Islet precursor cell (in vitro differentiated cells): ENCODE data around the gene MBD2.
"Not testable (repeated sequence)": the region's sequence is repeated elsewhere in the genome, so short reads cannot be mapped to it uniquely, and the experiment has no call there.

Experiments used
- DNase-seq: peaks from one replicate; pipeline ENCODE4 v3.0.0-alpha.2; 2018

Gene MBD2

DNA sequence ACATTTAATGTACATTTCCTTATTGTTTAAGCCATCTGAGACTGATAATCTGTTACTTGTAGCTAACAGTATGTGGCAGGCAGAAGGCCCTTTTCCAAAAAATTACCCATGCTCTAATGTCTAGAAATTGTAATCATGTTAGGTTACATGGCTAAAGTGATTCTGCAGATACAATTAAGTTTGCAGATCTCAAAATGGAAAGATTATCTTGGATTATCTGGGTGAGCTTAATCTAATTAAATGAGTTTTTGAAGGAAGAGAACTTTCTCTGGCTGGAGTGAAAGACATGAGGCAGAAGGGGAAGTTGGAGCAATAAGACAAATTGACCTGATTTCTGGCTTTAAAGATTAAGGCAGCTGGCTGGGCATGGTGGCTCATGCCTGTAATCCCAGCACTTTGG is 76.3 kb downstream of the MBD2 start:
- DNase-seq, result no peak

DNA sequence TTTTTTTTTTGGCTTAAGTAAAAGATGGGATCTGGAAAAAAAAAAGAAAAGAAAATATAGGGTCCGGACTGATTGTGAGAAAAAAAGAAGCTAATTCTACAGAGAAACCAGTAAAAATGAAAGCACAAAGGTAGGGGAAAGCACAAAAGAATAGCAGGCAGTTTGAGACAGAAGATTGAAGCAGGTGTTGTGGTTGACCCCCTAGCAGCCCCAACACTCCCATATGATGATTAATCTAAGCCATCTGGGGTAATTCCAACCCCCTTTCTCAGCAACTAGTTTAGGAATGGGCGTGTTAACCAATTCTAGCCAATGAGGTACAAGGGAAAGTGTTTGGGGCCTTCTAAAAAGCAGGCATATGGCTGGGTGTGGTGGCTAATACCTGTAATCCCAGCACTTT is 77.0 kb downstream of the MBD2 start:
- DNase-seq, result no peak

DNA sequence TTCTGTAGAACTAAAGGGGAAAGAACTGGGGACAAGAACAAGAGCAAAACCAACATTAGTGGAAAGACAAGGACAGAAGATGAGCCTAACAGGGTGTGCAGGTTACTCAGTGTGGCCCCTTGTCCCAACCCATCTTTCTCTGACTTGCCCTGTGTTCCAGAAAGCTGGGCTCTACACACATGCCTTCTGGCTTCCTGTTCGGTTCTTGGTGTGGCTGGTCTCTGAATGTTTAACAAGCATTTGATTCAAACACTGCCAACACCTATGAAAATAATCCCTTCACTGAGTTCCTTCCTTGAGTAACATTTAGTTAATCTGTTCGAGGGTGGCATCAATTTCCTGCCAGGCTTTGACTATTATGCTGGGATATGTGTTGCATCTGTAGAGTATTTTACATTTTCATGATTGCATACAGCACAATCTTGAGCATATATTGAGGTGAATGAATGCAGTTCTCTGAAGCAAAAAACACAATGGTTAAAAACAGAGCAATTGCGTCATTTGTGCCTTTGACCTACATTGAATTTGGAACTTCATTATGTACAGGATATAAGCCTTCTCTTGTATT is 83.3 kb downstream of the MBD2 start:
- no peak for DNase-seq

DNA sequence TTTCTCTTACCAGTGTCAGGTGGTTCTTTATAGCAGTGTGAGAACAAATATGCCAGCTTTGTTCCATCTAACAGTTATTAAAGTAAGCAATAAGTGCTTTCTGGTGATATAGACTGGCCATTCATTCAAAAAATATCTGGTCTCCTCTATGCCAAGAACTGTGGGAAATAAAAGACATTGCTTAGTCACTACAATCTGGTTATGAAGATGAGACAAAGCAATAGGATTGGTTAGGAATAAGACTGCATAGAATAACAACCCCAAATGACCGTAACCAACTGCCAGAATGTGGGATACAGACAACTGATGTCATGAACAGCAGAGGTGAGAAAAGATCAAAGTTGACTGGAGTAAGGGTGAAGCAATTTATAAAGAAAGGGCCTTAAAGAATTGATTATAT is 83.8 kb downstream of the MBD2 start:
- DNase-seq, result no peak

DNA sequence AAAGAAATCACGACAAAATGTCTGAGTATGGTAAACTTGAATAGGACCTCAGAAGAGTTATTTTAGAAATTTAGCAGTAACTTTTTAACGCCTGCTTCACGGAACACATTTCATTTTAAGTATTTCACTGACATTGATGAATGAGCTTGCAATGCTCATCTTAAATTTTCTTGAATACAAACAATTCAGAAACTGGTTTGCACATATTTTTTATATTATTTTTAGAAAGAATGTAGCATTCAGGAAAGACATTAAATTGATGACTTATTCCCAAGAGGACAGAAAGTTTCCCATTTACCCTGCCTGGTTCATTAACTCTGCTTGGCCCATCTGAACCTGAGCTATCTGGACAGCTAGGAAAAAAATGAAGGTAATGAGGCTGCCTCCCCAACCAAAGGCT is 89.3 kb downstream of the MBD2 start:
- no peak for DNase-seq

DNA sequence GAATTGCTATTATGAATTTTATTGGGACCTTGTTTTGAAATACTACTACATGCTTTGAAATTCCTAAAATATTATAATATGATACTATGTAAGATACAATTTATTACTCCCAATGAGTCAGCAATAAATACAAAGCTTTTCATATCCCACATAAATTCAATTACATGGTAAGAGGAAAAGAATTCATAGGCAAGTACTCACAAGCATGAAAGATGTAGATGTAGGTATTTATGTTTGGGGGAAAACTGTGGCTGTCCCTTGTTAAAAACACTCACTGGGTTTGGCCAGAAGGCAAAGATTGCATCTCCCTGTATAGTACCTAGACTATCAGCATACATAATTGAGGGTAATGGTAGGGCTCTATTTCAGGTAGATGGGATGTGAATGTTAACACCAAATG is 90.4 kb downstream of the MBD2 start:
- no peak for DNase-seq

DNA sequence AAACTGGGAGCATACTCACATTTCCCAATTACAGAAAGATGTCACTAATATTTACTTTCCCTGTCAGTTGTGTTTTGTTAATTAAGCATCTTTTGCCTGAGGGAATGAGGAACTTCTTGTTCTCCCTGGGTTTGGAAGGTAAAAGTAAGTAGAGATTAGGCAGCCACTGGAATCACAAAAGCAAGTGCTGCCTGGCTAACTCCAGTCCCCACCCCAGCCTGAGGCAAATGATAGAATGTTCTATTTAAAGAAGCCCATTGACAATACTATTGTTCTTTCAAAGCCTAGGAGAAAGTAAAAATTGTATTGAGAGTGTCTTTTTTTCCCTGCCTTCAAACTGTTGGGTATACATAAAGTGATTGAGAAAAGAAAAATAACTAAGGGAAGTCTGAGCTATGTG is 93.8 kb downstream of the MBD2 start:
- DNase-seq, result no peak

DNA sequence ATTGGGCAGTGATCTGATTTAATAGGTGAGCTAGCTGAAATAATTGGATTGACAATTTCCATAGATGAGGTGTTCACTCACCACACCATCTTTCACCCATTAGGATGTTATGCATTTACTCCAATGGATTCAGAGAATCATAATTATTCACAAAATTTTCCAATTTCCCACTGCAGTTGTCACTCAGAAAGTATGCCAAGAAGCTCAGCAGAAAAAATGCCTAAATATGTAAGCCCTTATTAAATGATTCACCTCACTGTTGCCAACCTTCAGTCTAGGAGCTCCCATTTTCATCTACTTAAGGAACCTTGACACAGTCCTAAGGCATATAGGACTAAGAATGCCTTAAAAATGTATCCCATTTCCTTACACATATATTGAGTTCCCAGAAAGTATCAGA is 94.3 kb downstream of the MBD2 start:
- no peak for DNase-seq

DNA sequence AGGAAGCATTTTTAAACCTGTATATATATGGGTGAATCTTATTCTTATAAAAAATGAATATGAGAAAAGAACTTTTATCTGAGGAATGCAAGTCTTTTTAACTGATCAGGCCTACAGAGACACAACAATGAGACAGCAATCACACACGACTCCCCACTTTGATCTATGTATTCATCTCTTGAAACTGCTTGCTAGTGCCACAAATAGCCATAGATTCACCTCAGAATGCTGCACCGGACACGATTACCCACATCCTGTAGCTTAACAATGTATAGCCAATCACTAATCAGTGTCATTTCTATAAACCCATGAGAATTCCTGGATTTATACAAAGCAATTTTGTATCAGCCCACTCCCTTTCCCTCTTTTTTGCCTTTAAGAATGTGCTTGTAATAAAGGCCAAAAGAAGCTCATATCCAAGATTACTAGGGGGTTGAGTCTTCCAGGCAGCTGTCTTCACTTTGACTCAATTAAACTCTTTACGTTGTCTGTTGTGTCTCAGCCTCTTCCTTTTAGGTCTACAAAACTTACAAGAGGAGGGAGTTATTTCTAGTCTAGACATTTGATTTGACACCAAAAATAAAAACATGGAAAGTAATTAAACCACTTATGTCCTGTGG is 94.9 kb downstream of the MBD2 start:
- no peak for DNase-seq

DNA sequence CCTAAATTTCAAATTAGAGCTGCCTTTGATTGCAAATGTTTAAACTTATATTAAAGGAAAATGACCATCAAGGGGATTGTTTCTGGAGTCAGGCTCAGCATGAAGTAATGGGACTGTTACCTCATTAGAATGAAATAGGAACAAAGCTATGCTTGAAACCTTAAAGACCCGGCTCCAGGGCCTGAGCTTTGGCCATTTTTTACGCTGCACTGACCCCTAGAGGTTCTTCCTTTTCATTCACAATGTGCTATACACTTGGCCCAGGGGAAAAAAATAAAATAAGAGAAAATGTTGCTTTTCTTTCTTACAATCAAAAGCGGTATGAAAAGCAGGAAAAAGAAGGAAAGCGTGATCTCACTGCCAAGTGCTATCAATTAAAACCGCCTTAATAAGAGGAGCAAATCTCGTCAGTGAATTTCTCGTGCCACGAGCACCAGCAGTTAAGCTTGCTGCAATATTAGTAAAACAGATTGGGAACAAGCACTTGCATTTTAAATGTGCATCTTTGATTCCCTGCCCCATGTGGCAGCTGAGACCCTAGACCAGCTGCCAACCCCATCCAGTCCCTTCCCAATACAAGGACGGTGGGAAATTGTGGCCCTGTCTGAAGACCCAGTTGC is 96.6 kb downstream of the MBD2 start:
- peak; percentile 71 for DNase-seq

DNA sequence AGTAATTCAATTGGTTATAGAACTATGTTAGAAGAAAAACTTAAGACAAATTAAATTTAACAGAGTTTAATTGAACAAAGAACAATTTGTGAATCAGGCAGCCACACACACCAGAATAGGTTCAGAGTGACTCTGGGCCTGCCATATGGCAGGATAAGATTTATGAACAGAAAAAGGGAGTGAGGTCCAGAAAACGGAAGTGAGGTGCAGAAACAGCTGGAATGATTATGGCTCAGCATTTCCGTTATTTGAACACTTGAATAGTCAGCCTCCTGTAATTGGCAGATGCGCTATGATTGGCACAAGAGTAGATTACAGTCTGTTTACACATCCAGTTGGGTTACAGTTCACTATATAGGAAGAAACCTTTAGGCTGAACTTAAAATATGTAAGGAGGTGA is 99.0 kb downstream of the MBD2 start:
- no peak for DNase-seq

DNA sequence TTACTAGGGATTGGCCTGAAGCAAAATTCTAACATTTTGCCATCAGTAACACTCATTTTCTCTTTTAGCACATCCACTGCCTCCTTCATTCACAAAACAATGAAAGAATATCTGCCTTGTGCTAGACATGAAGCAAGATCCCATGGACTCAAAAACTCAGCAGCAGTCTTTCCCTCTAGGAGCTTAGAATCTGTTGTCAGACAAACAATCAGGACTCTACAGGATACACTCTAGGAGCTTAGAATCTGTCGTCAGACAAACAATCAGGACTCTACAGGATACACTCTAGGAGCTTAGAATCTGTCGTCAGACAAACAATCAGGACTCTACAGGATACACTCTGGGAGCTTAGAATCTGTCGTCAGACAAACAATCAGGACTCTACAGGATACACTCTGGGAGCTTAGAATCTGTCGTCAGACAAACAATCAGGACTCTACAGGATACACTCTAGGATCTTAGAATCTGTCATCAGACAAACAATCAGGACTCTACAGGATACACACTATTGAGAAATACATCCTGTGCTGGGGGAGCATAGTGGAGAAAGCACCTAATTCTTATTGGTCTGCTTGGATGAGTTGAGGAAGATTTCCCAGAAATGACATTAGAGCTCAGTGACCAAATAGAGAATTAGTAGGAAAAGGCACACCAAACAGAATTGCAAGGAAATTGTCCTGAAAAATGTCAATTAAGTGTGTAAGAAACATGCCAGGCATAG is 100.6 kb downstream of the MBD2 start:
- DNase-seq, result not testable (repeated sequence)

DNA sequence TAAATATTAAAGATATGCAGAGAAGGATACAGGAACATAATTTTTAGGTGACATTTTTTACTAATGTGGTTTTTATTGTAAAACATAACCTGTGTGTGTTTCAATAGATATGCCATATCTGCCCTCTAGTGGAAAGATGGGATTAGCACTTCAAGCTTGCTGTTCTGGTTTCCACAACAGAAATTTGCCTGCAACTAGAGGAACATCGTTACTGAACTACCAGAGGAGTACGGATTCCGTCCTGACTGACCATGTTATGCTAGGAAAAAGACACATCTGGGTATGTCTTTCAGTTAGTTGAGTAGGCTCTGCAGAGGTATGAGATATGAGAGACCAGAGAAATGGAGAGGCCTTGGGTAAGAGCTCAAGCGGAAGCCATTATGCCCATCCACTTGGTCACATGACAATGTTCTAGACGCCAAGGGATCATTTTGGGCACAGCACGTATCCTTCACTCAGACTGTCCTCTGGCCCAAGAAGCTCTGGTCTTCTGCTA is 104.9 kb downstream of the MBD2 start:
- no peak for DNase-seq

DNA sequence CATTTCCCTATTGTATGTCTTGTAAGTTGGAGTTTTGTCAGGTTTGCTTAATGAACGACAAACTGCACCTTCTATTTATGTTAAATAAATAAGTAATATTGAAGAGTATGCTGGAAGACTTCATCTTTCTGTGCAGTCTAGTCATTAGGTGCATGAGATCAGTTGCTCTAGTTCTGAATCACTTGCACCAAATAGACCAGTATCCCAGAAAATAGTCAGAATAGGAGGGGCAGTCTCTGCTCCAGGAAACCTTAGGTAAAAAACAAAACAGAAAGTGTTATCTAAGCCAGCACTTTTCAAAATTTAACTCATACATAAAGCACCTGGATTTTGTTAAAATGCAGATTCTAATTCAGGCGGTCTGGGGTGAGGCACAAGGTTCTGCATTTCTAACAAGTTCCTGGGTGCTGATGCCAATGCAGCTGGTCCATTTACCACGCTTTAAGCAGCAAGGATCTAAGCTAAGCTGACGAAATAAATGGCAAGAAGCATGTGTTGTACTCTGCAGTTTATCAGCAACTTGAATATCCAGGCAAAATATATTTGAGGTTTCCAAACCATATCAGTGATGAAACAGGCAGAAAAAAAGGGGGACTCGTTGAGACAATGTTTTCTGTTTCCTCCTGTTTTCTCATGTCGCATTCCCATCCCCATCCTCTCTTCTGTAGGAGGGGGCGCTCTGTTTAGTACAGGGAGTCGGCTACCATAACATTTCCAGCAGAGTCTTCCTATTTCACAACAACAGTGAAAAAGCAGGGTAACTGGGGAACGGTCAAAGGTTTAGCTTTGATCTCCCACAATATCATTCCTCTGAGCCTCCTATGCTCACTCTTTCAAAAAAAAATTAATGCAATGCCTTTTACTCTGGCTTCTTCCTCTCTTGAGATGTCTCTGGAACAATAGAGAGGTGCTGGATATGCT is 106.4 kb downstream of the MBD2 start:
- no peak for DNase-seq

DNA sequence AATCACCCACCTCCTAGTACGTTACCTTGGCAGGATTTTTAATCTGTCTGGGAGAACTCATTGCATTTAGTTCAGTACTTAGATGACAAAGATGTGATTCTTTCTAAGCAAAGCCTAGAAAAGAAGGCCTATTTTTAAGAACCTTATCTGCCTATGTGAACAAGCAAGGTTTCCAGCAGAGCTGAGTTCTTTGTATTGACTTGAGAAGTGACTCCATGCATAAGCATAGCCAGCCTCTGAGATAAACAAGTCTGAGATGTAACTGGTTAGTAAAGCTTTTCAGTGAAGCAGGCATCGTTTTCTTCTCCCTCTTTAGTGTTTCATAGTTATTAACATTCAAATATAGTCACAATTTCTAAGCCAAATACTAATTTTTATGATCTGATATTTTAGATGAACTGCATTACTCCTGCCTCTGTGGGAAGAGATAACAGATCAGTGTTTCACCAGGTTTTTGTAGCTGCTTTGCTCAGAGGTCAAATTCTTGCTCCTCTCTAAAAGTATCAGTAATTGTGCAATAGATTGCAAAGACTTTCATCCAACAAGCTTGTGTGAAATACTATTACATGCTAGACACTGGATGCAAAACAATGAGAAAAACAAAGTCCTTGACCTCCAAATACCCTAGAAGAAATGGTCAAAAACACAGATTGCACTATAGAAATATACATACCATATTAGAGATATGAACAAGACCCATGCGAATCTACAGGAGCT is 107.8 kb downstream of the MBD2 start:
- DNase-seq, result no peak

DNA sequence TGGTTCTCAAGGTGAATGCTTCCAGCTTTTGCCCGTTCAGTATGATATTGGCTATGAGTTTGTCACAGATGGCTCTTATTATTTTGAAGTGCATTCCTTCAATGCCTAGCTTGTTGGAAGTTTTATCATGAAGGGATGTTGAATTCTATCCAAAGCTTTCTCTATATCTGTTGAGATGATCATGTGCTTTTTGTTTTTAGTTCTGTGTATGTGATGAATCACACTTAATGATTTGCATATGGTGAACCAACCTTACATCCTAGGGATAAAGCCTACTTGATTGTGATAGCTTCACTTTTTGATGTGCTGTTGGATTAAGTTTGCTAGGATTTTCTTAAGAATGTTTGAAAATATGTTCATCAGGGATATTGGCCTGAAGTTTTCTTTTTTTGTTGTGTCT is 112.1 kb downstream of the MBD2 start:
- DNase-seq, result no peak

DNA sequence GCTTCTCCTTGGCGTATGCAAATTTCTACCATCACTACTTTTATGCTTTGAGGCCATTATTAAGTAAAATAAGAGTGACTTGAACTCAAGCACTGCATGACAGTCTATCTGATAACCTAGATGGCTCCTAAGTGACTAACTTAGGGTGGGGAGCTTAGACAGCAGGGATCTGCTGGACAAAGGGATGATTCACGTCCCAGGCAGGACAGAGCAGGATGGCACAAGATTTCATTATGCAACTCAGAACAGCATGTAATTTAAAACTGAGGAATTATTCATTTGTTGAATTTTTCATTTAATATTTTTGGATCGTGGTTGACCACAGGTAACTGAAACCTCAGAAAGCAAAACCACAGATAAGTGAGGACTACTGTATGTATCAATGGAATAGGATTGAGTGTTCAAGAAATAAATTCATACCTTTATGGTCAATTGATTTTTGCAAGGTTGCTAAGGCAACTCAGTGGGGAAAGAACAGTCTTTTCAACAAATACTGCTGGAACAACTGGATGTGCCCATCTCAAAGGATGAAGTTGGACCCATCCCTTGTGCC is 115.3 kb downstream of the MBD2 start:
- no peak for DNase-seq

DNA sequence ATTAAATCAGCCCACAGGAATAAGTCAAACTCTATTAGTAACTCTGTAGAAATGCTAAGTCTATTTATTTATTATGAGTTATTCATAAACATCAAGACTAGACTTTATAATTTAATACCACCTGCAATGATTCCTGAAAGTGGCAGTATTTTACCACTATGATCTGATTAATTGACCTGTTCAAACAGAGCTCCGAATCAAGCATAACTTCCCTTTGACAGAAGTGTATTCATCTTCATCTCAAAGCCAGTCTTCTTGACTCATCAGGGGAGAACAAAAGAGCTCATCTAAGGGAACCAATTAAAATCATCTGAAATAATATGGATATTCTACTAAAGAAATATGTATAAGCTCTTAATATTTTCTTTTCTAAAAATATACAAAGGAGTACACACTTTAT is 122.3 kb downstream of the MBD2 start:
- DNase-seq, result no peak
